ENCODE measurements around the gene PLCB3. TPM values are rescaled to one million over a fixed set of nuclear protein-coding genes. Genes with fewer than 3 reads are reported as not detected.

The PLCB3 gene
- total and polyA plus RNA-seq, 2 of the 13 experiments (the other 11 are each of a cell fraction or from before 2014, with no cell fraction given), result 7.5 to 13.8 TPM

DNA sequence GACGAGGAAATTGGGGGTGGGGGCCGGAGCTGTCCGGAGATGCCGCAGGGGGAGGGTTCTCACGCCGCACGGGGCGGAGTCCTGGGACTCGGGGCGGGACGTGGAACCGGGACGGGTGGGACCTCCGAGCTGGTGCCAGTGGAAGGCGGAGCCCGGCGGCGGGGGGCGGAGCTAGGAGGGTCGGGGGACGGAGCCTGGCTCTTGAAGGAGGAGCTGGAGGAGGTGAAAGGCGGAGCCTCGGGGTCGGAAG, 10.2 kb upstream of the PLCB3 start (continued):
- TF ChIP-seq ZNF607 (CRISPR knock-in tag; IDR thresholded peaks at IDR 0.05; ENCODE audit: borderline replicate concordance), result 0 out of 2 replicates have a peak, but pooled peaks have one; percentile 11
- TF ChIP-seq HMGXB3 (CRISPR knock-in tag; IDR thresholded peaks at IDR 0.05; ENCODE audit: borderline replicate concordance), result no peak
- no peak for TF ChIP-seq SMARCE1 (IDR thresholded peaks at IDR 0.05; ENCODE audit: borderline replicate concordance)
- no peak for TF ChIP-seq NFE2L1 (CRISPR knock-in tag; IDR thresholded peaks at IDR 0.05; ENCODE audit: borderline replicate concordance)
- TF ChIP-seq, protein P1, sequence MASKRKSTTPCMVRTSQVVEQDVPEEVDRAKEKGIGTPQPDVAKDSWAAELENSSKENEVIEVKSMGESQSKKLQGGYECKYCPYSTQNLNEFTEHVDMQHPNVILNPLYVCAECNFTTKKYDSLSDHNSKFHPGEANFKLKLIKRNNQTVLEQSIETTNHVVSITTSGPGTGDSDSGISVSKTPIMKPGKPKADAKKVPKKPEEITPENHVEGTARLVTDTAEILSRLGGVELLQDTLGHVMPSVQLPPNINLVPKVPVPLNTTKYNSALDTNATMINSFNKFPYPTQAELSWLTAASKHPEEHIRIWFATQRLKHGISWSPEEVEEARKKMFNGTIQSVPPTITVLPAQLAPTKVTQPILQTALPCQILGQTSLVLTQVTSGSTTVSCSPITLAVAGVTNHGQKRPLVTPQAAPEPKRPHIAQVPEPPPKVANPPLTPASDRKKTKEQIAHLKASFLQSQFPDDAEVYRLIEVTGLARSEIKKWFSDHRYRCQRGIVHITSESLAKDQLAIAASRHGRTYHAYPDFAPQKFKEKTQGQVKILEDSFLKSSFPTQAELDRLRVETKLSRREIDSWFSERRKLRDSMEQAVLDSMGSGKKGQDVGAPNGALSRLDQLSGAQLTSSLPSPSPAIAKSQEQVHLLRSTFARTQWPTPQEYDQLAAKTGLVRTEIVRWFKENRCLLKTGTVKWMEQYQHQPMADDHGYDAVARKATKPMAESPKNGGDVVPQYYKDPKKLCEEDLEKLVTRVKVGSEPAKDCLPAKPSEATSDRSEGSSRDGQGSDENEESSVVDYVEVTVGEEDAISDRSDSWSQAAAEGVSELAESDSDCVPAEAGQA (IDR thresholded peaks at IDR 0.05; ENCODE audit: low read depth), result no peak
- TF ChIP-seq, protein P1 (CRISPR knock-in tag; IDR thresholded peaks at IDR 0.05; ENCODE audit: borderline replicate concordance), result no peak
- 0 out of 2 replicates have a peak, but pooled peaks have one; percentile 59 for TF ChIP-seq ZNF839 (CRISPR knock-in tag; IDR thresholded peaks at IDR 0.05; ENCODE audit: borderline replicate concordance)
- TF ChIP-seq HNRNPLL (IDR thresholded peaks at IDR 0.05; ENCODE audit: low read depth, low read length, poor library complexity, severe bottlenecking), result peak; percentile 85
- peak; percentile 26; the same call in 1 of the 2 replicates for TF ChIP-seq TBX2 (CRISPR knock-in tag; IDR thresholded peaks at IDR 0.05; ENCODE audit: borderline replicate concordance)
- TF ChIP-seq ZNF501 (CRISPR knock-in tag; IDR thresholded peaks at IDR 0.05), result peak; percentile 12; the same call in 1 of the 2 replicates
- TF ChIP-seq NFYC (CRISPR knock-in tag; IDR thresholded peaks at IDR 0.05), result no peak
